Calu3 (cell line): ENCODE data around the gene ITGA6. TPM values are rescaled to one million over a fixed set of nuclear protein-coding genes. Genes with fewer than 3 reads are reported as not detected.

Source experiments
- BruUV-seq: library from RNA; stranded (reverse); fragments of 400-500 nt; replicated peaks from 2 replicates; lab custom pipeline; 2021; lab: Mats Ljungman, UMichigan
- CTCF ChIA-PET: fragments of 300-600 bp; sonication (Branson Sonifier 250); formaldehyde crosslinking; loops from one replicate; lab custom pipeline; 2022; ENCODE audit warnings: antibody characterized with exemption; lab: Charles Lee
- DNase-seq: peaks from one replicate; pipeline ENCODE4 v3.0.0; 2022
- H3K27ac Mint-ChIP-seq: one replicate; pipeline ENCODE4 v1.8.0; 2022; ENCODE audit warnings: mixed read lengths; ENCODE audit not compliant: unreplicated experiment
- H3K27me3 Mint-ChIP-seq: one replicate; pipeline ENCODE4 v1.8.0; 2022; ENCODE audit warnings: mixed read lengths; ENCODE audit not compliant: unreplicated experiment
- H3K36me3 Mint-ChIP-seq: one replicate; pipeline ENCODE4 v1.8.0; 2022; ENCODE audit warnings: mild to moderate bottlenecking, moderate library complexity, mixed read lengths; ENCODE audit not compliant: insufficient read depth, unreplicated experiment
- H3K4me1 Mint-ChIP-seq: one replicate; pipeline ENCODE4 v1.8.0; 2022; ENCODE audit warnings: mild to moderate bottlenecking, low read depth, mixed read lengths; ENCODE audit not compliant: unreplicated experiment
- H3K4me3 Mint-ChIP-seq: one replicate; pipeline ENCODE4 v1.8.0; 2022; ENCODE audit warnings: mild to moderate bottlenecking, low read depth, moderate library complexity, mixed read lengths; ENCODE audit not compliant: unreplicated experiment
- H3K9me3 Mint-ChIP-seq: one replicate; pipeline ENCODE4 v1.8.0; 2022; ENCODE audit warnings: low read depth, mixed read lengths; ENCODE audit not compliant: unreplicated experiment
- CTCF ChIP-seq: fragments of 200-600 bp; IDR thresholded peaks from one replicate; pipeline ENCODE4 v1.8.0; 2022; ENCODE audit warnings: antibody characterized with exemption; ENCODE audit not compliant: unreplicated experiment
- intact Hi-C: fragments of 100-400 bp; cut with micrococcal nuclease; formaldehyde crosslinking; loops from one replicate; pipeline ENCODE4 v1.10.0; 2022; ENCODE audit not compliant: unreplicated experiment
- total RNA-seq: library from RNA; stranded (reverse); gene quantifications from 2 replicates; pipeline ENCODE4 v1.2.3, GENCODE V29; 2022

ITGA6 gene
- total RNA-seq, 1 experiment from 2014 or later = 270 TPM

- DNase-seq = no peak
- Mint-ChIP-seq H3K27me3 (no peaks in the 10 kb centered on the region), H3K27ac (peak overlapping the region; percentile 89), H3K4me3 (peak overlapping the region; percentile 95), H3K36me3 (peaks cover 52% of the 10 kb centered on the region), H3K4me1 (peaks cover 17% of the 10 kb centered on the region), H3K9me3 (no peaks in the 10 kb centered on the region)
- intact Hi-C loops = no loop called here
- CTCF ChIA-PET = interaction anchor here (0.6 to 5.8 kb wide), 8 partner anchors 14 to 735 kb away, joined by 3 to 106 read pairs (median 4); no protein-coding TSS in a partner anchor
- TSS peak; percentile 32 for BruUV-seq
- TF ChIP-seq CTCF = no peak
Observed at GRCh38 chr2:172426635-172427255, 641 bp upstream of the ITGA6 start.

- BruUV-seq = no TSS peak
- Mint-ChIP-seq H3K36me3 (peaks cover 54% of the 10 kb centered on the region), H3K9me3 (no peaks in the 10 kb centered on the region), H3K4me3 (peak overlapping the region; percentile 95), H3K27ac (peak overlapping the region; percentile 50), H3K27me3 (no peaks in the 10 kb centered on the region), H3K4me1 (peaks cover 32% of the 10 kb centered on the region)
- TF ChIP-seq CTCF = peak; percentile 1
- CTCF ChIA-PET = interaction anchor here (1.0 to 5.8 kb wide), 5 partner anchors 12 to 202 kb away, joined by 3 to 106 read pairs (median 8); no protein-coding TSS in a partner anchor
- DNase-seq = peak; percentile 66
- intact Hi-C loops = no loop called here
Observed at GRCh38 chr2:172427990-172428831, 825 bp downstream of the ITGA6 start.

- CTCF ChIA-PET = interaction anchor here (1.2 to 5.8 kb wide), 4 partner anchors 12 to 32 kb away, joined by 4 to 106 read pairs (median 47); no protein-coding TSS in a partner anchor
- no TSS peak for BruUV-seq
- Mint-ChIP-seq H3K36me3 (peaks cover 56% of the 10 kb centered on the region), H3K27me3 (no peaks in the 10 kb centered on the region), H3K4me3 (peak overlapping the region; percentile 95), H3K9me3 (no peaks in the 10 kb centered on the region), H3K4me1 (peaks cover 38% of the 10 kb centered on the region), H3K27ac (peak overlapping the region; percentile 50)
- TF ChIP-seq CTCF = no peak
- intact Hi-C loops = loop anchor here (1.0 kb wide), 2 partner anchors 12 to 32 kb away; no protein-coding TSS in a partner anchor
- DNase-seq = no peak
Observed at GRCh38 chr2:172428832-172429210, 1.4 kb downstream of the ITGA6 start.

- Mint-ChIP-seq H3K9me3 (no peaks in the 10 kb centered on the region), H3K4me3 (peak overlapping the region; percentile 95), H3K4me1 (peaks cover 44% of the 10 kb centered on the region), H3K27ac (peak overlapping the region; percentile 50), H3K27me3 (no peaks in the 10 kb centered on the region), H3K36me3 (peaks cover 60% of the 10 kb centered on the region)
- CTCF ChIA-PET = interaction anchor here (0.6 to 5.8 kb wide), 6 partner anchors 11 to 198 kb away, joined by 3 to 106 read pairs (median 7); no protein-coding TSS in a partner anchor
- no peak for TF ChIP-seq CTCF
- intact Hi-C loops = loop anchor here (1.0 kb wide), 2 partner anchors 12 to 32 kb away; no protein-coding TSS in a partner anchor
- BruUV-seq = TSS peak; percentile 21
- DNase-seq = peak; percentile 17
Observed at GRCh38 chr2:172429301-172429968, 2.0 kb downstream of the ITGA6 start.
